NCI-H446 treated with DMSO at 0.1 percent for 48 hours (cell line): ENCODE data around the gene MBNL1.

Experiments used
- DNase-seq: peaks from one replicate; lab custom pipeline; 2025; lab: John Stamatoyannopoulos, UW

Gene MBNL1

GRCh38 chr3:152252755-152253154 lies 16.0 kb upstream of the MBNL1 start:
- no peak for DNase-seq

GRCh38 chr3:152253514-152253913 lies 15.2 kb upstream of the MBNL1 start:
- no peak for DNase-seq

GRCh38 chr3:152254041-152254440 lies 14.7 kb upstream of the MBNL1 start:
- DNase-seq = no peak

GRCh38 chr3:152255290-152255689 lies 13.4 kb upstream of the MBNL1 start:
- no peak for DNase-seq

GRCh38 chr3:152256851-152257562 lies 11.7 kb upstream of the MBNL1 start:
- DNase-seq = no peak

- DNase-seq = no peak
Observed at GRCh38 chr3:152257563-152258035, 11.1 kb upstream of the MBNL1 start.

GRCh38 chr3:152258448-152259393 lies 10.0 kb upstream of the MBNL1 start:
- DNase-seq = peak; percentile 25

GRCh38 chr3:152259468-152259867 lies 9.3 kb upstream of the MBNL1 start:
- no peak for DNase-seq

- no peak for DNase-seq
Observed at GRCh38 chr3:152260026-152260425, 8.7 kb upstream of the MBNL1 start.

GRCh38 chr3:152260529-152260928 lies 8.2 kb upstream of the MBNL1 start:
- no peak for DNase-seq

GRCh38 chr3:152261329-152261728 lies 7.4 kb upstream of the MBNL1 start:
- DNase-seq = no peak

GRCh38 chr3:152263711-152264110 lies 5.0 kb upstream of the MBNL1 start:
- DNase-seq = no peak

- no peak for DNase-seq
Observed at GRCh38 chr3:152264378-152264777, 4.4 kb upstream of the MBNL1 start.

- peak; percentile 51 for DNase-seq
Observed at GRCh38 chr3:152266221-152266995, 2.3 kb upstream of the MBNL1 start.

- DNase-seq = no peak
Observed at GRCh38 chr3:152267831-152268554, 736 bp upstream of the MBNL1 start.

GRCh38 chr3:152269056-152269830 lies 514 bp downstream of the MBNL1 start:
- peak; percentile 76 for DNase-seq

- peak; percentile 60 for DNase-seq
Observed at GRCh38 chr3:152269831-152270734, 1.4 kb downstream of the MBNL1 start.

GRCh38 chr3:152270937-152271336 lies 2.2 kb downstream of the MBNL1 start:
- no peak for DNase-seq

GRCh38 chr3:152271501-152272236 lies 2.9 kb downstream of the MBNL1 start:
- no peak for DNase-seq
